Measurements from ENCODE around the gene LYL1.
A peak's percentile ranks its signal among the peaks of the same experiment; 100 is the strongest.

Gene LYL1

DNA sequence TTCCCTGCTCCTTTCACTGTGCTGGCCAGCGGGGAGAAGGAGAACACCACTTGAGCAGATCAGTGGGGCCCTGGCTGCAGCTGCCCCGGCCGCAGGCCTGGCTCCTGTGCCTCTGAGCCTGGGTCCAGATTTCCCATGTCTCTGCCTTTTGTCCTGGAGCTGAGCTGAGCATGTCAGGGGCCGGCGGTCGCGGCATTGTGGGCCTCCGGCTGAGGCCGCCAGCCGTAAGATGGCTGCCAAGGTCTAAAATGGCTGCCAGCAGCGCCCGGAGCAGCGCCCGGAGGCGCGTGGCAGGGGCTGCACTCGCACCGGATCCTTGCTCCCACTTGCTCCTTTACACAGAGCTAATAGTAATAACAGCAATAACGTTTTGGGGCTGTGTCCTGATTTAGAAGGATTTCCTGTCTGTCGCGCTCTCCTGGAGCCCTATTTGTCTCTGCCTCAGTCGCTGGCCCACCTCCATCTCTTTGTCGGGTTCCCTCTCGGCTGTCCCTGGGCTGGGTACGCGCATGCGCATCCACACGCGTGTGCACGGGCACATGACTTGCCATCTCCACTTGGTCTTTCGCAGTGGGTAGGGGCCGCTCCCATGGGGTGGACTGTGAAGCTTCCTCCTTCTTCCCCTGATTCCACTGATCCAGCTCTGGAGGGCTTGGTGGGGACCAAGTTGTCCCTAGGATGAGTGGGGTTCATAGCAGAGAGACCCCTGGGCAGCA, 32.1 kb downstream of the LYL1 start:
- H3K9ac ChIP-seq (ENCODE audit: low read depth, low read length), result no peak overlapping the region
- no peaks in the 10 kb centered on the region for H3K4me1 ChIP-seq (ENCODE audit: insufficient read depth, low read length)
- H3K9me3 ChIP-seq (ENCODE audit: control insufficient read depth, insufficient read depth, low read length), result no peaks in the 10 kb centered on the region
- no peaks in the 10 kb centered on the region for H3K36me3 ChIP-seq (ENCODE audit: insufficient read depth, low read length)

GRCh38 chr19:13069415-13070359, 33.0 kb downstream of the LYL1 start:
- Histone ChIP-seq H3K9me3 (ENCODE audit: control insufficient read depth, insufficient read depth, low read length) (no peaks in the 10 kb centered on the region), H3K4me1 (ENCODE audit: insufficient read depth, low read length) (no peaks in the 10 kb centered on the region), H3K9ac (ENCODE audit: low read depth, low read length) (no peak overlapping the region), H3K36me3 (ENCODE audit: insufficient read depth, low read length) (no peaks in the 10 kb centered on the region)

DNA sequence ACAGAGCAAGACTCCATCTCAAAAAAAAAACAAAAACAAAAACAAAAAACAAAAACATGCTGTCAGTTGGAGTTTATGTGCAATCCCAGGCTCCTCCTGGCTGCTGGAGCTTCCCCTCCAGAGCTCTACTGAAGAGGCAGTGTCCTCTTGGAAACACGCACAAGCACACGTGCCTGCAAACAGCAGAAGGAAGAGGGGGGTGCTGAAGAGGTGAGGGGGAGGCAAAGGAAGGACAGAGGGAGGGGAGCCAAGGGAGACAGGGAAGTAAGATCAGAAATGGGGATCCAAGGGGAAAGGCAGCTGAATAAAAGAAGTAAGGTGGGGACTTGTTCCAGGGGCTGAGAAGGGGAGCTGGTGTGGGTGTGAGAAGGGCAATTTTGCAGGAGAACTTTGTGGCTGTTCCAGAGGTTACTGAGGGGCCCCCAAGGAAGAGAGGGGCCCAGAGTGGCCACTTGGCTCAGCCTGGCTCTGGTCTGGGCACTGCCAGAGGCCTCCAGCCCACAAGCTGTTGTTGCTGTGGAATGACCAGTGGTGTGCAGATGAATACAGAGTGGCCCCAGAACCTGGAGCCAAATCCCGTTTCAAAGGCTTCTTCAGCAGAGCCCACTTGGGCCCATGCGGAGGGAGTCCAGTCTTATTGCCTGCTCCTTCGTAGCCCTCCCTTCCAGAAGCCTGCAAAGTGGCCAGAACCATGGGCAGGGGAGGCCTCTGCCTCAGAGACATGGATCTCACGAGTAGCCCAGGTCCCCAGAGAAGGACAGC, 34.4 kb downstream of the LYL1 start:
- Histone ChIP-seq H3K9ac (ENCODE audit: low read depth, low read length) (no peak overlapping the region), H3K9me3 (ENCODE audit: control insufficient read depth, insufficient read depth, low read length) (no peaks in the 10 kb centered on the region), H3K4me1 (ENCODE audit: insufficient read depth, low read length) (no peaks in the 10 kb centered on the region)

GRCh38 chr19:13066933-13067807, 35.5 kb downstream of the LYL1 start:
- H3K9ac ChIP-seq (ENCODE audit: low read depth, low read length), result no peak overlapping the region
- no peaks in the 10 kb centered on the region for H3K9me3 ChIP-seq (ENCODE audit: control insufficient read depth, insufficient read depth, low read length)
- no peaks in the 10 kb centered on the region for H3K36me3 ChIP-seq (ENCODE audit: insufficient read depth, low read length)
- H3K4me1 ChIP-seq (ENCODE audit: insufficient read depth, low read length), result no peaks in the 10 kb centered on the region

More for the DNA sequence above, 34.4 kb downstream of the LYL1 start:
- H3K36me3 ChIP-seq (ENCODE audit: insufficient read depth, low read length), result no peaks in the 10 kb centered on the region

DNA sequence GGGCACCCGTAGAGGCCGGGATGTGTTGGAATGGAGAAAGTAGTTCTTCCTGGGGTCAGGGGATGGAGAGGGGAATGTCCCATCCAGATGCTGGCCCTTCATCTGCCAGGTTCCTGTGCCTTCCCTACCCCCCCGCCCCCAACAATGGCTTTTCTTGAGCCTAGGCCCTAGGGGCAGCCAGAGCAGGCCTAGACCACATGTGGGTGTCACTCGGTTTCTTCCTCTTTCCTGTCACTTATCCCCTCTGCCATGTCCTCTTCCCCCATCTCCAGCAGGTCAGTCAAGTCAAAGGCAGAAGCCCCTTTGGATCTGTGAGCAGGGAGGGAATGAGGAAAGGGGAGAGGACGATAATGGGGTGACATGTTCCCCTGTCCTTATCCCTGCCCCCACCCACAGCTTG, 36.4 kb downstream of the LYL1 start:
- H3K36me3 ChIP-seq (ENCODE audit: insufficient read depth, low read length), result no peaks in the 10 kb centered on the region
- H3K9me3 ChIP-seq (ENCODE audit: control insufficient read depth, insufficient read depth, low read length), result no peaks in the 10 kb centered on the region
- no peaks in the 10 kb centered on the region for H3K4me1 ChIP-seq (ENCODE audit: insufficient read depth, low read length)
- H3K9ac ChIP-seq (ENCODE audit: low read depth, low read length), result no peak overlapping the region

GRCh38 chr19:13064092-13064489, 38.6 kb downstream of the LYL1 start:
- H3K36me3 ChIP-seq (ENCODE audit: insufficient read depth, low read length), result no peaks in the 10 kb centered on the region
- no peaks in the 10 kb centered on the region for H3K9me3 ChIP-seq (ENCODE audit: control insufficient read depth, insufficient read depth, low read length)
- peaks cover 7% of the 10 kb centered on the region; the same call in 1 of the 2 replicates for H3K4me1 ChIP-seq (ENCODE audit: insufficient read depth, low read length)
- no peak overlapping the region for H3K9ac ChIP-seq (ENCODE audit: low read depth, low read length)

DNA sequence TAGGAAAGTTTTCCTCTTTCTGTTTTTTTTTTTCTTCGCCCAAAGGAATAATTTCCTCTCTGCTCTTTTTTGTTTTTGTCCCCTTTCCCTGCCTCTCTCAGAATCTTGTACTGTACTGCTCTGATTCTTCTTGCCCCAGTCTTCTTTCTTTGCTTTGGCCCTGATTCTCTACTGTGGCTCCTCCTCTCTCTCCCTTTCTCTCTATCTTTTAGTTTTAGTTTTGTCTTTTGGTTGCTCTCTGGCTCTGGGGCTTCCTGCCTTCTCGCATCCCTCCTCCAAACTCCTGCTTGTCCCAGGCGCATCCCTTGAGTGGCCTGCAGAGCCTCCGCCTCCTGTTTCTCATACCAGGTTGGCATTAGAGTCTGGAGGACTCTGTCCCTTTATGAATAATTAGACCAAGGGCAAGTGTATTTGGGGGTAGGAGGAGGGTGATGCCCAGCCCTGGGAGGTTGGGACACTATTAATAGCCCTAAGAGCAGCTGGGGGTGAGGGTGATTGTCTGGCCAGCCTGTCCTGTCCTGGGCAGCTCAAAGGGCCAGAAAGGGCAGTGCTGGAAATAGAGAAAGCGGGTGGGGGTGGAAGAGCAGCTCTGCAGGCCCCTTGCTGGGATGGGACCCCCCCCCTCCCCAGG, 39.1 kb downstream of the LYL1 start:
- Histone ChIP-seq H3K9me3 (ENCODE audit: control insufficient read depth, insufficient read depth, low read length) (no peaks in the 10 kb centered on the region), H3K9ac (ENCODE audit: low read depth, low read length) (no peak overlapping the region), H3K36me3 (ENCODE audit: insufficient read depth, low read length) (no peaks in the 10 kb centered on the region), H3K4me1 (ENCODE audit: insufficient read depth, low read length) (peaks cover 7% of the 10 kb centered on the region; the same call in 1 of the 2 replicates)

- Histone ChIP-seq H3K9ac (ENCODE audit: low read depth, low read length) (no peak overlapping the region), H3K9me3 (ENCODE audit: control insufficient read depth, insufficient read depth, low read length) (no peaks in the 10 kb centered on the region), H3K4me1 (ENCODE audit: insufficient read depth, low read length) (peaks cover 7% of the 10 kb centered on the region; the same call in 1 of the 2 replicates)
Measured at GRCh38 chr19:13062317-13062716, 40.3 kb downstream of the LYL1 start.

GRCh38 chr19:13060964-13061927, 41.4 kb downstream of the LYL1 start:
- Histone ChIP-seq H3K36me3 (ENCODE audit: insufficient read depth, low read length) (no peaks in the 10 kb centered on the region), H3K9ac (ENCODE audit: low read depth, low read length) (peak overlapping the region; percentile 42; the same call in 1 of the 2 replicates), H3K9me3 (ENCODE audit: control insufficient read depth, insufficient read depth, low read length) (no peaks in the 10 kb centered on the region), H3K4me1 (ENCODE audit: insufficient read depth, low read length) (peaks cover 18% of the 10 kb centered on the region)

More at GRCh38 chr19:13062317-13062716, 40.3 kb downstream of the LYL1 start:
- no peaks in the 10 kb centered on the region for H3K36me3 ChIP-seq (ENCODE audit: insufficient read depth, low read length)

- H3K36me3 ChIP-seq (ENCODE audit: insufficient read depth, low read length), result no peaks in the 10 kb centered on the region
- H3K9me3 ChIP-seq (ENCODE audit: control insufficient read depth, insufficient read depth, low read length), result no peaks in the 10 kb centered on the region
- peaks cover 23% of the 10 kb centered on the region for H3K4me1 ChIP-seq (ENCODE audit: insufficient read depth, low read length)
- peak overlapping the region; percentile 42; the same call in 1 of the 2 replicates for H3K9ac ChIP-seq (ENCODE audit: low read depth, low read length)
Measured at GRCh38 chr19:13060233-13060963, 42.3 kb downstream of the LYL1 start.

- peaks cover 32% of the 10 kb centered on the region for H3K4me1 ChIP-seq (ENCODE audit: insufficient read depth, low read length)
- no peaks in the 10 kb centered on the region for H3K9me3 ChIP-seq (ENCODE audit: control insufficient read depth, insufficient read depth, low read length)
- no peak overlapping the region for H3K9ac ChIP-seq (ENCODE audit: low read depth, low read length)
- H3K36me3 ChIP-seq (ENCODE audit: insufficient read depth, low read length), result no peaks in the 10 kb centered on the region
Measured at GRCh38 chr19:13058951-13059660, 43.6 kb downstream of the LYL1 start.

All from ES-I3 (cell line).